H1 (cell line): Measurements from ENCODE around the gene KCNK3. TPM values are rescaled to one million over a fixed set of nuclear protein-coding genes. Genes with fewer than 3 reads are reported as not detected.

Experiments used
- BCL11A ChIP-seq, 2 experiments: IDR thresholded peaks; one replicate each; pipeline ENCODE4 v1.6.1; 2011; ENCODE audit warnings: low read depth in 2 of 2, low read length in 2 of 2, mild to moderate bottlenecking in 2 of 2
- CBX5 ChIP-seq: fragments of 300-800, 300-1000 bp; sonication (generic); IDR thresholded peaks from 2 replicates; pipeline ENCODE4 v1.7.1; 2016; ENCODE audit warnings: antibody characterized with exemption, low read length, low read depth
- CHD2 ChIP-seq: IDR thresholded peaks from 2 replicates; pipeline ENCODE4 v1.6.1; 2012; ENCODE audit warnings: low read length, improper control_type of control experiment
- CHD7 ChIP-seq: fragments of 300-600 bp; sonication (generic); IDR thresholded peaks from 2 replicates; pipeline ENCODE4 v1.7.1; 2012; ENCODE audit warnings: low read length, moderate library complexity, mild to moderate bottlenecking, inconsistent platforms; ENCODE audit not compliant: insufficient replicate concordance
- E2F6 ChIP-seq: IDR thresholded peaks from 2 replicates; pipeline ENCODE4 v1.6.1; 2012; ENCODE audit warnings: inconsistent platforms
- GABPA ChIP-seq: IDR thresholded peaks from 2 replicates; pipeline ENCODE4 v1.6.1; 2011; ENCODE audit warnings: mild to moderate bottlenecking, low read length, moderate library complexity, borderline replicate concordance; ENCODE audit not compliant: insufficient read depth
- GTF2F1 ChIP-seq: IDR thresholded peaks from 2 replicates; pipeline ENCODE4 v1.6.1; 2012; ENCODE audit warnings: low read depth, low read length, improper control_type of control experiment, borderline replicate concordance
- NRF1 ChIP-seq: IDR thresholded peaks from 2 replicates; pipeline ENCODE4 v1.6.1; 2011; ENCODE audit warnings: mild to moderate bottlenecking, low read depth, low read length, improper control_type of control experiment
- SAP30 ChIP-seq: fragments of 300-600 bp; sonication (generic); IDR thresholded peaks from 2 replicates; pipeline ENCODE4 v1.7.1; 2012; ENCODE audit warnings: low read length, moderate library complexity, mild to moderate bottlenecking, inconsistent platforms; ENCODE audit not compliant: insufficient read depth, insufficient replicate concordance
- SIX5 ChIP-seq: IDR thresholded peaks from 2 replicates; pipeline ENCODE4 v1.6.1; 2011; ENCODE audit warnings: mild to moderate bottlenecking, low read depth, low read length
- polyA plus RNA-seq, 7 experiments: library from polyadenylated mRNA; depleted of rRNA in 3 of 7; stranded (reverse) in 5 of 7; unstranded in 2 of 7; fragments of >200 nt in 5 of 7; fragments of 200-250 nt in 2 of 7; gene quantifications; 1 replicate in 5 of 7; 2 replicates in 1 of 7; 4 replicates in 1 of 7; pipeline versions ENCODE4 v1.2.1 to v1.2.3, GENCODE V29; 2011 to 2013; ENCODE audit warnings: missing spikeins in 2 of 7, mixed read lengths in 2 of 7
- total RNA-seq: library from RNA; stranded (reverse); fragmentation: NEBNext Ultra II Directional; extraction: Animal tissue kit (Norgen Biotek cat#: 25700); gene quantifications from 2 replicates; pipeline ENCODE4 v1.2.1, GENCODE V29; 2021

KCNK3 gene
- total and polyA plus RNA-seq, 2 of the 8 experiments (the other 6 are each of a cell fraction or from before 2014, with no cell fraction given) = 0.29 to 0.30 TPM

GRCh38 chr2:26722328-26722727, 29.8 kb downstream of the KCNK3 start (continued):
- no peak for TF ChIP-seq CHD7
- TF ChIP-seq GTF2F1 = no peak
- no peak for TF ChIP-seq CHD2
- no peak for TF ChIP-seq NRF1
- no peak for TF ChIP-seq BCL11A (IDR thresholded peaks at IDR 0.05; ENCODE audit: low read depth in 2 of 2, low read length in 2 of 2)
- no peak for TF ChIP-seq GABPA
- TF ChIP-seq CBX5 = no peak
- TF ChIP-seq SIX5 = no peak
- TF ChIP-seq E2F6 = no peak
- no peak for TF ChIP-seq SAP30
